Measurements from ENCODE around the gene BRINP3.

DNA sequence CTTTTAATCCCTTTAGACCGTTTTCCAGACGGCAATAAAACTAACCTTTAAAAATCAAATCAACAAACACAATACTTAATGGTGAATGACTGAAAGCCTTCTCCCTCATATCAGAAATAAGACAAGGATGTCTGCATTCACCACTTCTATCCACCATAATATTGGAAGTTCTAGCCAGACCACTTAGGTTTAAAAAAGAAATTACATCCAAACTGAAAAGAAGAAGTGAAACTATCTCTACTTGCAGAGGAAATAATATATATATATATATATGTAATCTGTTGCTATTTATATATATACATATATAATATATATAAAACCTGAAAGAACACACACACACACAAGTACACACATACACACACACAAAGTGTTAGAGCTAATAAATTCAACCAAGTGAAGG, 100.4 kb downstream of the BRINP3 start:
- TF ChIP-seq, protein P1, sequence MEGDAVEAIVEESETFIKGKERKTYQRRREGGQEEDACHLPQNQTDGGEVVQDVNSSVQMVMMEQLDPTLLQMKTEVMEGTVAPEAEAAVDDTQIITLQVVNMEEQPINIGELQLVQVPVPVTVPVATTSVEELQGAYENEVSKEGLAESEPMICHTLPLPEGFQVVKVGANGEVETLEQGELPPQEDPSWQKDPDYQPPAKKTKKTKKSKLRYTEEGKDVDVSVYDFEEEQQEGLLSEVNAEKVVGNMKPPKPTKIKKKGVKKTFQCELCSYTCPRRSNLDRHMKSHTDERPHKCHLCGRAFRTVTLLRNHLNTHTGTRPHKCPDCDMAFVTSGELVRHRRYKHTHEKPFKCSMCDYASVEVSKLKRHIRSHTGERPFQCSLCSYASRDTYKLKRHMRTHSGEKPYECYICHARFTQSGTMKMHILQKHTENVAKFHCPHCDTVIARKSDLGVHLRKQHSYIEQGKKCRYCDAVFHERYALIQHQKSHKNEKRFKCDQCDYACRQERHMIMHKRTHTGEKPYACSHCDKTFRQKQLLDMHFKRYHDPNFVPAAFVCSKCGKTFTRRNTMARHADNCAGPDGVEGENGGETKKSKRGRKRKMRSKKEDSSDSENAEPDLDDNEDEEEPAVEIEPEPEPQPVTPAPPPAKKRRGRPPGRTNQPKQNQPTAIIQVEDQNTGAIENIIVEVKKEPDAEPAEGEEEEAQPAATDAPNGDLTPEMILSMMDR (IDR thresholded peaks at IDR 0.05) = no peak
- TF ChIP-seq, protein P2, sequence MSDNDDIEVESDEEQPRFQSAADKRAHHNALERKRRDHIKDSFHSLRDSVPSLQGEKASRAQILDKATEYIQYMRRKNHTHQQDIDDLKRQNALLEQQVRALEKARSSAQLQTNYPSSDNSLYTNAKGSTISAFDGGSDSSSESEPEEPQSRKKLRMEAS (CRISPR knock-in tag; IDR thresholded peaks at IDR 0.05) = no peak
- TF ChIP-seq MYBL2 (CRISPR knock-in tag; IDR thresholded peaks at IDR 0.05) (no peak), ESRRA (CRISPR knock-in tag; IDR thresholded peaks at IDR 0.05; ENCODE audit: borderline replicate concordance) (no peak), FOXP1 (CRISPR knock-in tag; IDR thresholded peaks at IDR 0.05; ENCODE audit: borderline replicate concordance) (no peak), CREM (CRISPR knock-in tag; IDR thresholded peaks at IDR 0.05) (no peak), EMX1 (CRISPR knock-in tag; IDR thresholded peaks at IDR 0.05) (no peak), CREB1 (CRISPR knock-in tag; IDR thresholded peaks at IDR 0.05) (no peak), ETV6 (CRISPR knock-in tag; IDR thresholded peaks at IDR 0.05) (no peak), NR1H2 (CRISPR knock-in tag; IDR thresholded peaks at IDR 0.05) (no peak), NR2C2 (CRISPR knock-in tag; IDR thresholded peaks at IDR 0.05) (no peak)
- TF ChIP-seq, protein P3, sequence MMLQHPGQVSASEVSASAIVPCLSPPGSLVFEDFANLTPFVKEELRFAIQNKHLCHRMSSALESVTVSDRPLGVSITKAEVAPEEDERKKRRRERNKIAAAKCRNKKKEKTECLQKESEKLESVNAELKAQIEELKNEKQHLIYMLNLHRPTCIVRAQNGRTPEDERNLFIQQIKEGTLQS (CRISPR knock-in tag; conservative IDR thresholded peaks at IDR 0.05) = no peak
- TF ChIP-seq, protein P4, sequence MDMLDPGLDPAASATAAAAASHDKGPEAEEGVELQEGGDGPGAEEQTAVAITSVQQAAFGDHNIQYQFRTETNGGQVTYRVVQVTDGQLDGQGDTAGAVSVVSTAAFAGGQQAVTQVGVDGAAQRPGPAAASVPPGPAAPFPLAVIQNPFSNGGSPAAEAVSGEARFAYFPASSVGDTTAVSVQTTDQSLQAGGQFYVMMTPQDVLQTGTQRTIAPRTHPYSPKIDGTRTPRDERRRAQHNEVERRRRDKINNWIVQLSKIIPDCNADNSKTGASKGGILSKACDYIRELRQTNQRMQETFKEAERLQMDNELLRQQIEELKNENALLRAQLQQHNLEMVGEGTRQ (CRISPR knock-in tag; IDR thresholded peaks at IDR 0.05) = no peak

Data from WTC11 (cell line).